ENCODE data around the gene ADAD2. TPM values are rescaled to one million over a fixed set of nuclear protein-coding genes. Genes with fewer than 3 reads are reported as not detected.

ADAD2 gene
- 1 to 10 TPM in 1 of 2 experiments, under 1 TPM in 1; 0.66 to 1.5 TPM for total RNA-seq

- Mint-ChIP-seq H3K9me3 (no peaks in the 10 kb centered on the region), H3K4me3 (no peak within 1 kb of the TSS), H3K36me3 (no peaks in the 10 kb centered on the region), H3K4me1 (peaks cover 22% of the 10 kb centered on the region), H3K27ac (no peak within 1 kb of the TSS), H3K27me3 (no peaks in the 10 kb centered on the region)
- peak; percentile 25 for DNase-seq
These were observed at the start of gene ADAD2 for GRCh38 chr16:84190731-84191388. Gene ADAD2 (plus strand): TSS chr16:84191157. CDS start chr16:84191231, 74 bp downstream.

- no peaks in the 10 kb centered on the region for H3K9me3 Mint-ChIP-seq
- H3K4me1 Mint-ChIP-seq, result peaks cover 37% of the 10 kb centered on the region
- H3K27me3 Mint-ChIP-seq, result no peaks in the 10 kb centered on the region
- no peak overlapping the region for H3K27ac Mint-ChIP-seq
- peaks cover 7% of the 10 kb centered on the region for H3K36me3 Mint-ChIP-seq
- peak overlapping the region; percentile 16 for H3K4me3 Mint-ChIP-seq
- DNase-seq, result no peak
These were observed 47.9 kb upstream of the ADAD2 start for GRCh38 chr16:84143081-84143480.

- Mint-ChIP-seq H3K27me3 (no peaks in the 10 kb centered on the region), H3K36me3 (peaks cover 6% of the 10 kb centered on the region), H3K27ac (peak overlapping the region; percentile 88), H3K4me1 (peaks cover 31% of the 10 kb centered on the region), H3K4me3 (peak overlapping the region; percentile 97), H3K9me3 (no peaks in the 10 kb centered on the region)
- no peak for DNase-seq
These were observed 47.2 kb upstream of the ADAD2 start for GRCh38 chr16:84143784-84144199.

GRCh38 chr16:84144209-84144858, 46.6 kb upstream of the ADAD2 start:
- Mint-ChIP-seq H3K36me3 (peaks cover 5% of the 10 kb centered on the region), H3K27ac (peak overlapping the region; percentile 88), H3K9me3 (no peaks in the 10 kb centered on the region), H3K4me3 (peak overlapping the region; percentile 97), H3K27me3 (no peaks in the 10 kb centered on the region), H3K4me1 (peaks cover 25% of the 10 kb centered on the region)
- DNase-seq, result peak; percentile 71

GRCh38 chr16:84144859-84145639, 45.9 kb upstream of the ADAD2 start, which contains the start of the genes DNAAF1 and HSDL1:
Gene DNAAF1 (plus strand): TSS chr16:84145308. CDS start chr16:84145441, 133 bp downstream.
Gene HSDL1 (minus strand): TSS chr16:84145177. CDS start chr16:84131321, 13,856 bp downstream.
- Mint-ChIP-seq H3K4me3 (peak within 1 kb of the TSS; percentile 97), H3K27ac (peak within 1 kb of the TSS; percentile 88)
- peak; percentile 95 for DNase-seq

GRCh38 chr16:84150926-84151325, 40.0 kb upstream of the ADAD2 start:
- Mint-ChIP-seq H3K4me1 (peaks cover 2% of the 10 kb centered on the region), H3K9me3 (no peaks in the 10 kb centered on the region), H3K27me3 (peaks cover 13% of the 10 kb centered on the region), H3K27ac (no peak overlapping the region), H3K36me3 (no peaks in the 10 kb centered on the region), H3K4me3 (no peak overlapping the region)
- DNase-seq, result no peak

More at GRCh38 chr16:84144859-84145639, 45.9 kb upstream of the ADAD2 start, which contains the start of the genes DNAAF1 and HSDL1:
- peaks cover 3% of the 10 kb centered on the region for H3K36me3 Mint-ChIP-seq
- no peaks in the 10 kb centered on the region for H3K9me3 Mint-ChIP-seq
- H3K4me1 Mint-ChIP-seq, result peaks cover 19% of the 10 kb centered on the region
- H3K27me3 Mint-ChIP-seq, result no peaks in the 10 kb centered on the region

- H3K36me3 Mint-ChIP-seq, result no peaks in the 10 kb centered on the region
- H3K4me3 Mint-ChIP-seq, result no peak overlapping the region
- H3K9me3 Mint-ChIP-seq, result no peaks in the 10 kb centered on the region
- H3K4me1 Mint-ChIP-seq, result peaks cover 5% of the 10 kb centered on the region
- no peak for DNase-seq
- H3K27me3 Mint-ChIP-seq, result peaks cover 37% of the 10 kb centered on the region
- no peak overlapping the region for H3K27ac Mint-ChIP-seq
These were observed 37.2 kb upstream of the ADAD2 start for GRCh38 chr16:84153660-84154214.

GRCh38 chr16:84155226-84155625, 35.7 kb upstream of the ADAD2 start:
- Mint-ChIP-seq H3K4me3 (no peak overlapping the region), H3K27me3 (peaks cover 49% of the 10 kb centered on the region), H3K36me3 (no peaks in the 10 kb centered on the region), H3K27ac (no peak overlapping the region), H3K9me3 (no peaks in the 10 kb centered on the region), H3K4me1 (peaks cover 4% of the 10 kb centered on the region)
- no peak for DNase-seq

- Mint-ChIP-seq H3K27me3 (peaks cover 49% of the 10 kb centered on the region), H3K27ac (no peak overlapping the region), H3K4me3 (no peak overlapping the region), H3K36me3 (no peaks in the 10 kb centered on the region), H3K9me3 (no peaks in the 10 kb centered on the region), H3K4me1 (peaks cover 3% of the 10 kb centered on the region)
- no peak for DNase-seq
These were observed 35.2 kb upstream of the ADAD2 start for GRCh38 chr16:84155771-84156170.

GRCh38 chr16:84156342-84156784, 34.6 kb upstream of the ADAD2 start:
- H3K36me3 Mint-ChIP-seq, result no peaks in the 10 kb centered on the region
- no peak for DNase-seq
- no peak overlapping the region for H3K27ac Mint-ChIP-seq
- no peak overlapping the region for H3K4me3 Mint-ChIP-seq
- no peaks in the 10 kb centered on the region for H3K9me3 Mint-ChIP-seq
- peaks cover 3% of the 10 kb centered on the region for H3K4me1 Mint-ChIP-seq
- H3K27me3 Mint-ChIP-seq, result peaks cover 47% of the 10 kb centered on the region

GRCh38 chr16:84159007-84159406, 31.9 kb upstream of the ADAD2 start:
- Mint-ChIP-seq H3K4me1 (peaks cover 3% of the 10 kb centered on the region), H3K27ac (no peak overlapping the region), H3K27me3 (peaks cover 50% of the 10 kb centered on the region), H3K36me3 (no peaks in the 10 kb centered on the region), H3K4me3 (no peak overlapping the region), H3K9me3 (no peaks in the 10 kb centered on the region)
- no peak for DNase-seq

GRCh38 chr16:84159800-84160199, 31.2 kb upstream of the ADAD2 start:
- Mint-ChIP-seq H3K36me3 (no peaks in the 10 kb centered on the region), H3K27ac (no peak overlapping the region)

GRCh38 chr16:84161037-84161436, 29.9 kb upstream of the ADAD2 start:
- Mint-ChIP-seq H3K4me3 (no peak overlapping the region), H3K27ac (no peak overlapping the region), H3K4me1 (peaks cover 3% of the 10 kb centered on the region), H3K9me3 (no peaks in the 10 kb centered on the region), H3K27me3 (peaks cover 43% of the 10 kb centered on the region), H3K36me3 (no peaks in the 10 kb centered on the region)
- DNase-seq, result no peak

More at GRCh38 chr16:84159800-84160199, 31.2 kb upstream of the ADAD2 start:
- no peak for DNase-seq
- peaks cover 3% of the 10 kb centered on the region for H3K4me1 Mint-ChIP-seq
- no peaks in the 10 kb centered on the region for H3K9me3 Mint-ChIP-seq
- H3K27me3 Mint-ChIP-seq, result peaks cover 50% of the 10 kb centered on the region
- H3K4me3 Mint-ChIP-seq, result no peak overlapping the region

GRCh38 chr16:84161801-84162200, 29.2 kb upstream of the ADAD2 start:
- DNase-seq, result no peak
- H3K27ac Mint-ChIP-seq, result no peak overlapping the region
- H3K9me3 Mint-ChIP-seq, result no peaks in the 10 kb centered on the region
- H3K27me3 Mint-ChIP-seq, result peaks cover 37% of the 10 kb centered on the region
- H3K4me1 Mint-ChIP-seq, result peaks cover 1% of the 10 kb centered on the region
- no peaks in the 10 kb centered on the region for H3K36me3 Mint-ChIP-seq
- H3K4me3 Mint-ChIP-seq, result no peak overlapping the region

GRCh38 chr16:84165746-84166145, 25.2 kb upstream of the ADAD2 start:
- no peaks in the 10 kb centered on the region for H3K4me1 Mint-ChIP-seq

More at GRCh38 chr16:84165746-84166145, 25.2 kb upstream of the ADAD2 start:
- no peak for DNase-seq
- Mint-ChIP-seq H3K27me3 (peaks cover 15% of the 10 kb centered on the region), H3K4me3 (no peak overlapping the region), H3K9me3 (no peaks in the 10 kb centered on the region), H3K27ac (no peak overlapping the region), H3K36me3 (no peaks in the 10 kb centered on the region)
